Ishikawa (cell line): Measurements from ENCODE around the gene PSTPIP2.

Source experiments
- CEBPB ChIP-seq: IDR thresholded peaks from 2 replicates; pipeline ENCODE4 v1.6.1; 2012
- CREB1 ChIP-seq: IDR thresholded peaks from 2 replicates; pipeline ENCODE4 v1.6.1; 2012; ENCODE audit warnings: low read depth
- EGR1 ChIP-seq: IDR thresholded peaks from 2 replicates; pipeline ENCODE4 v1.6.1; 2012
- EP300 ChIP-seq: IDR thresholded peaks from 2 replicates; pipeline ENCODE4 v1.6.1; 2012; ENCODE audit warnings: borderline replicate concordance
- FOXM1 ChIP-seq: IDR thresholded peaks from 2 replicates; pipeline ENCODE4 v1.6.1; 2012; ENCODE audit warnings: low read depth, borderline replicate concordance
- NFIC ChIP-seq: IDR thresholded peaks from 2 replicates; pipeline ENCODE4 v1.6.1; 2012
- RAD21 ChIP-seq: IDR thresholded peaks from 2 replicates; pipeline ENCODE4 v1.6.1; 2012; ENCODE audit warnings: low read depth
- TAF1 ChIP-seq: IDR thresholded peaks from 2 replicates; pipeline ENCODE4 v1.6.1; 2012; ENCODE audit warnings: low read depth, mild to moderate bottlenecking
- TCF12 ChIP-seq: IDR thresholded peaks from 2 replicates; pipeline ENCODE4 v1.6.1; 2012; ENCODE audit warnings: low read depth
- TEAD4 ChIP-seq: IDR thresholded peaks from 2 replicates; pipeline ENCODE4 v1.6.1; 2012
- USF1 ChIP-seq: IDR thresholded peaks from 2 replicates; pipeline ENCODE4 v1.6.1; 2012
- YY1 ChIP-seq: IDR thresholded peaks from 2 replicates; pipeline ENCODE4 v1.6.1; 2012; ENCODE audit warnings: low read depth
- ZBTB7A ChIP-seq: IDR thresholded peaks from 2 replicates; pipeline ENCODE4 v1.6.1; 2012; ENCODE audit warnings: low read depth
- TF ChIP-seq, protein P1 (sequence below): IDR thresholded peaks from 2 replicates; pipeline ENCODE4 v1.6.1; 2012; ENCODE audit warnings: low read depth, mild to moderate bottlenecking
- TF ChIP-seq, protein P2 (sequence below): IDR thresholded peaks from 2 replicates; pipeline ENCODE4 v1.6.1; 2012

The PSTPIP2 gene

DNA sequence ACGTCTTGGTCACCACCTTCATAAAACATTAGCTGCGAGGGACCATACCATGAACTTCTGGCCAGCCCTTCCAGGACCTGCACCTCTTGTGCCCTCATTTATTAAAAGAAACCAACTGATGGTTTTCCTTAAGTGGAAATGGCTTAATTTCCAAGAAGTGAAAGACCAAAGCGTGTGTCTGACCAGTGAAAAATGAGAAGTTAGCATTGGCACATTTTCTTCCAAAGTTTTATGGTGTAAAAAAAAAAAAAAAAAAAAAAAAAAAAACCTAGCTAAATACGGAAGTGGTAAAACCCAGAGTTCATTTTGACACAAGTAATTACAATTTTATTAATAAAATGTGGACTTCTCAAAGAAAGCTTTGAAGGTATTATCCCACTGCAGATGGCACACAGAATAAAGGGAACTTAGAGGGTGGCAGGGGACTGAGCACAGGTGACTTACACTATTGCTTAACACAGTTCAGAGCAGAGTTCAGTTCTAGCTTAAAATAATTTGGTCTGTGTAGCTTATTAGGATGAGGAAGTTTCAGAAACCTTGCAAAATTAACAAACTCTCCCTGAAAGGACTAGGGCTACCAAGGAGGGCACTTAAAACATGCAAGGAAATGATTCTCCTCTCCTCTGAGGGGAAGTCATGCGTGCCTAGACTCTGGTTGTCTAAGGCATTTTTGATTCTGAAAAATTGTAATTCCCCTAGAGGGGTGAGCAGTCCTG lies 62.8 kb downstream of the PSTPIP2 start:
- TF ChIP-seq ZBTB7A (no peak), TCF12 (no peak), NFIC (no peak), YY1 (no peak), TEAD4 (no peak), RAD21 (no peak), CEBPB (no peak), TAF1 (no peak), USF1 (no peak), EGR1 (no peak), FOXM1 (no peak), CREB1 (no peak), EP300 (no peak)
- TF ChIP-seq, protein P1, sequence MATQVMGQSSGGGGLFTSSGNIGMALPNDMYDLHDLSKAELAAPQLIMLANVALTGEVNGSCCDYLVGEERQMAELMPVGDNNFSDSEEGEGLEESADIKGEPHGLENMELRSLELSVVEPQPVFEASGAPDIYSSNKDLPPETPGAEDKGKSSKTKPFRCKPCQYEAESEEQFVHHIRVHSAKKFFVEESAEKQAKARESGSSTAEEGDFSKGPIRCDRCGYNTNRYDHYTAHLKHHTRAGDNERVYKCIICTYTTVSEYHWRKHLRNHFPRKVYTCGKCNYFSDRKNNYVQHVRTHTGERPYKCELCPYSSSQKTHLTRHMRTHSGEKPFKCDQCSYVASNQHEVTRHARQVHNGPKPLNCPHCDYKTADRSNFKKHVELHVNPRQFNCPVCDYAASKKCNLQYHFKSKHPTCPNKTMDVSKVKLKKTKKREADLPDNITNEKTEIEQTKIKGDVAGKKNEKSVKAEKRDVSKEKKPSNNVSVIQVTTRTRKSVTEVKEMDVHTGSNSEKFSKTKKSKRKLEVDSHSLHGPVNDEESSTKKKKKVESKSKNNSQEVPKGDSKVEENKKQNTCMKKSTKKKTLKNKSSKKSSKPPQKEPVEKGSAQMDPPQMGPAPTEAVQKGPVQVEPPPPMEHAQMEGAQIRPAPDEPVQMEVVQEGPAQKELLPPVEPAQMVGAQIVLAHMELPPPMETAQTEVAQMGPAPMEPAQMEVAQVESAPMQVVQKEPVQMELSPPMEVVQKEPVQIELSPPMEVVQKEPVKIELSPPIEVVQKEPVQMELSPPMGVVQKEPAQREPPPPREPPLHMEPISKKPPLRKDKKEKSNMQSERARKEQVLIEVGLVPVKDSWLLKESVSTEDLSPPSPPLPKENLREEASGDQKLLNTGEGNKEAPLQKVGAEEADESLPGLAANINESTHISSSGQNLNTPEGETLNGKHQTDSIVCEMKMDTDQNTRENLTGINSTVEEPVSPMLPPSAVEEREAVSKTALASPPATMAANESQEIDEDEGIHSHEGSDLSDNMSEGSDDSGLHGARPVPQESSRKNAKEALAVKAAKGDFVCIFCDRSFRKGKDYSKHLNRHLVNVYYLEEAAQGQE, result no peak
- TF ChIP-seq, protein P2, sequence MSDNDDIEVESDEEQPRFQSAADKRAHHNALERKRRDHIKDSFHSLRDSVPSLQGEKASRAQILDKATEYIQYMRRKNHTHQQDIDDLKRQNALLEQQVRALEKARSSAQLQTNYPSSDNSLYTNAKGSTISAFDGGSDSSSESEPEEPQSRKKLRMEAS, result no peak

DNA sequence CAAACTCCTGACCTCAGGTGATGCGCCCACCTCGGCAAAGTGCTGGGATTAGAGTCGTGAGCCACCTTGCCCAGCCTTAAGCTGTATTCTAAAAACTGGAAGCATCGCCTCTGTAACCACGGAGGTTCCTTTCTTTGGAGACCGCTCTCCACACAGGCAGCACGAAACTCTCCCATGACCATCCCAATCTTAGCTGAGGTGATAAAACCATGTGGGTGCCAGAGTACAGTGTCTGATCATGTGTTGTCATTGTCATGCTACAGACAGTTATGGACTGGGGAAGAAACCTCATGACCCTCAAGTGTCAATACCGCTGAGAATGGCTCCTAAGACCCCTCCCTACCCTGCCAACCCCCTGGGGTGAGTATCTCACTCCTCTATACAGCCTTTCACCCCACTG lies 63.5 kb downstream of the PSTPIP2 start:
- TF ChIP-seq TEAD4 (no peak), RAD21 (no peak), TCF12 (no peak), FOXM1 (no peak), CREB1 (no peak), YY1 (no peak), CEBPB (no peak), USF1 (no peak), EGR1 (no peak), ZBTB7A (no peak), EP300 (no peak), TAF1 (no peak), NFIC (no peak)
- TF ChIP-seq, protein P1, result no peak
- TF ChIP-seq, protein P2, result no peak

DNA sequence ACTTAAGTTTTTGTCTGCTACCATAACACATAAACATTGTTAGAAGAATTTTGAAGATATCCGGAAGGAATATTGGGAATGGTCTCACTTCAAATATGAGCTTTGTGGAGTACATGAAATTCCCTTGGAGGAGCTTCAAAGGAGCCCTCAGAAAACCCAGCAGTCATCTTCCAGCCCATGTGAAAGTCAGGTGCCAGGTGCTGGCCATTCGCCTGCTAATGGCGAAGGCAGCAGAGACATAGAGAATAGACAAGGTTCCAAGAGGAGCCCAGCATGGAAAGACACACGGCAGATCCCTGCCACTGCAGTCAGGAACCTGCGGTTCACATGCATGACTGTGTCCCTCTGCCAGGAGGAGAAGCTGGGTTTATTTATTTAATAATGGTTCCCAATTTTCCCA lies 64.9 kb downstream of the PSTPIP2 start:
- TF ChIP-seq CEBPB, result no peak
- TF ChIP-seq CREB1, result no peak
- no peak for TF ChIP-seq TAF1
- no peak for TF ChIP-seq USF1
- no peak for TF ChIP-seq NFIC
- TF ChIP-seq ZBTB7A, result no peak

DNA sequence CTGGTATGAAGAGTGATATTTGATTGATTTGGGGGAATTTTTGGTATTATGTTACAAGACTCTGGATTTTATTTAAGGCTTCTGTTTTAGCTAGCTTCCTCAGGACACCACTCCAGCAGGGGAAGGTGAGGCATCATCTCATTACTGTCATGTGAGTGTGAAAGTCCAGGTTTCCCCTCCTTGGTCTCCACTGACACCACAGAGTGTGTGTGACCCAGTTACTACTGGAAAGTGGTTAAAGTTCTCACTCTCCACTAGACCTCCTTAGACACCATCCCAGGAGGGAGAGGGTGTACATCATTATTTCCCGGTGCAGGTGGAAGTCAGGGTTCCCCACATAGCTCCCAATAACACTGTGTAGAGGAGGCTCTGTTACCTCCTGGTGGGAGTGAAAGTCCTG lies 69.1 kb downstream of the PSTPIP2 start:
- TF ChIP-seq FOXM1 (no peak), ZBTB7A (no peak), TCF12 (no peak), NFIC (no peak), EP300 (no peak), TEAD4 (no peak), YY1 (no peak), CEBPB (no peak), CREB1 (no peak), USF1 (no peak), RAD21 (no peak), TAF1 (no peak)
- TF ChIP-seq, protein P2, result no peak
- TF ChIP-seq, protein P1, result no peak
